NCI-H1417 treated with DMSO at 0.1 percent for 48 hours (cell line): ENCODE data around the gene MELK.

ENCODE experiments used
- DNase-seq: peaks from one replicate; lab custom pipeline; 2025; lab: John Stamatoyannopoulos, UW

MELK gene

DNA sequence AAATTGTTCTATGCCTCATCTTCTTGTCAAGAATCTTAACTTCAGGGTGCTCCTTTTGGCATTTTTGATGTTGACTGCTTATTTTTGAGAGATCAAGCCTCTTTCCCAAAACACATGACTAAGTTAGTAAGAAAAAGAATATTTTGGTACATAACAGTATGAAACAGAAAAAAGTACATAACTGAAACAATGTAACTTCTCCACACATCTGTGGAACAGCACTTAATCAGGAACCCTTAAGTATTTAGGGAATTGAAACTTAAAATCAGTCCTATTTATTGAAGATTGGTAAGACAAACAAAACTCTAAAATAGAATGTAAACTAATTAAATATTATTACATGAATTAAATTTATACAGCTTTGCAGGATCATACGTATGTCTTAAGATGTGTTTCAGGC is 103.4 kb downstream of the MELK start:
- no peak for DNase-seq

GRCh38 chr9:36676778-36677485 is 104.2 kb downstream of the MELK start:
- DNase-seq = no peak

- no peak for DNase-seq
Measured at GRCh38 chr9:36677611-36678010, 104.9 kb downstream of the MELK start.

GRCh38 chr9:36679710-36680109 is 107.0 kb downstream of the MELK start:
- no peak for DNase-seq

DNA sequence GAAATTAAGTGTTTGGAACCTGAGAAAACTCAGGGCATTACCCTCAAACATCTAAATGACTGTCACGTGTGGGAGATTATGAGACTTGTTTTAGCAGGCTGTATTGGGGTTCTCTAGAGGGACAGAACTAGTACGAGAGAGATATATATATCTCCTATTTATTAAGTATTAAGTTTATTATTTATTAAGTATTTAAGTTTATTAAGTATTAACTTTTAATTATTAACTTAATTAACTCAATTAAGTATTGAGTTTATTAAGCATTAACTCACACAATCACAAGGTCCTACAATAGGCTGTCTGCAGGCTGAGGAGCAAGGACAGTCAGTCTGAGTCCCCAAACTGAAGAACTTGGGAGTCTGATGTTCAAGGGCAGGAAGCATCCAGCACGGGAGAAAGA is 113.8 kb downstream of the MELK start:
- DNase-seq = no peak

GRCh38 chr9:36690412-36691168 is 117.9 kb downstream of the MELK start:
- DNase-seq = no peak

DNA sequence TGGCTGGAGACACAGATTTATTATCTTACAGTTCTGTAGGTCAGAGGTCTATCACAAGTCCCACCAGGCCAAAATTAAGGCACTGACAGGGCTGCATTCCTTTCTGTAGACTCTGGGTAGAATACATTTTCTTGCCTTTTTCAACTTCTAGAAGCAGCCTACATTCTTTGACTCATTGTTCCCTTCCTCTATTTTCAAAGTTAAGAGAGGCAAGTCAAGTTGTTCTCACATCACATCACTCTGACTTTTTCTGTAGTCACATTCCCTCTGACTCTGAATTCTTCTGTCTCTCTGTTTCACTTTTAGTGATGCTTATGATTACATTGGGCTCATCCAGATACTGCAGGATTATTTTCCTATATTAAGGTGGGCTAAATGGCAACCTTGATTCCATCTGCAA is 119.0 kb downstream of the MELK start:
- DNase-seq = no peak

DNA sequence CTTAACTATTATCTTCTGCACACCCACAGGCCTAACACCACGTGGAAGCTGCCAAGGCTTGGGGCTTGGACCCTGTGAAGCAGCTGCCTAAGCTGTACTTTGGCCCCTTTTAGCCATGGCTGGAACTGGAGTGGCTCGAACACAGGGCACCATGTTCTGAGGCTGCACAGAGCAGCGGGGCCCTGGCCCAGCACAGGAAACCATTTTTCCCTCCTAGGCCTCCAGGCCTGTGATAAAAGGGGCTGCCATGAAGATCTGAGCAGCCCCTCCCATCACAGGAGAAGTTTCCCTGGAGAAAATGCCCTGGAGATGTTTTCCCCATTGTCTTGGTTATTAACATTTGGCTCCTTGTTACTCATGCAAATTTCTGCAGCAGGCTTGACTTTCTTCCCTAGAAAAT is 126.3 kb downstream of the MELK start:
- no peak for DNase-seq

- no peak for DNase-seq
Measured at GRCh38 chr9:36704148-36704547, 131.5 kb downstream of the MELK start.

GRCh38 chr9:36713515-36714490 is 141.1 kb downstream of the MELK start:
- no peak for DNase-seq

GRCh38 chr9:36716496-36716895 is 143.8 kb downstream of the MELK start:
- no peak for DNase-seq

GRCh38 chr9:36717276-36717675 is 144.6 kb downstream of the MELK start:
- DNase-seq = no peak

- DNase-seq = no peak
Measured at GRCh38 chr9:36718612-36719011, 145.9 kb downstream of the MELK start.

GRCh38 chr9:36720043-36720442 is 147.3 kb downstream of the MELK start:
- DNase-seq = no peak

DNA sequence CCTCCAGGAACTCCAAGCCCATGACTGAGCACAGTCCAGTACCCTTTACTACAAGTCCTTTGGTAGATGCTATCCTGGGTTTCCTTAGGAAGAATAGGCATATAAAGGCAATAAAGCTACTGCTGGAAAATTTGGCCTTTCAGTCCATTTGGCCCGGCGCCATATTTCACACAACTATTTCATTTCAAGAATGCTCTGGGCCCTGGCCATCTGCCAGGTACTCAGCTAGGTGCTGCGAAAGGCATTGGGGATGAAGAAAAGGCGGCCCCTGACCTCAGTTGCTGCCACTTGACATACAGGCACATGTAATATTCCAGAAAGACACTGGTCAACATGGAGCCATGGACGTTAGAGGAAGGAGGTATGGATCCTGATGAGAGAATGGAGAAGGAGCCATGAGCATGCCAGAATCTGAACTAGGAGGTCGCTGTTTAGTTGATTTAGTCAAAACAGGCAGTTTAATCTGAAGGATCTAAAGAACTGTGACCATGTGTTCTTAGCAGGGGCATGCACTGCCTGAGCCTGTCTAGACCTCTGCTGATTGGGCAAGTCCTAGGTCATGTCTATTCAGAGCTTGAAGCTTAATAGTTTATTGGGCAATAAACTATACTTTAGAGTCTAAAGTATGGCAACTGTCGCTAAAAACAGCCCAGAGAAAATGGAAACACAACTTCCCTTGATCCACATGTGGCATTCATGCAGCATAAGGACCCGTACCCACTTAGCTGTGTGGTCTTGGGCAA is 149.3 kb downstream of the MELK start:
- no peak for DNase-seq

DNA sequence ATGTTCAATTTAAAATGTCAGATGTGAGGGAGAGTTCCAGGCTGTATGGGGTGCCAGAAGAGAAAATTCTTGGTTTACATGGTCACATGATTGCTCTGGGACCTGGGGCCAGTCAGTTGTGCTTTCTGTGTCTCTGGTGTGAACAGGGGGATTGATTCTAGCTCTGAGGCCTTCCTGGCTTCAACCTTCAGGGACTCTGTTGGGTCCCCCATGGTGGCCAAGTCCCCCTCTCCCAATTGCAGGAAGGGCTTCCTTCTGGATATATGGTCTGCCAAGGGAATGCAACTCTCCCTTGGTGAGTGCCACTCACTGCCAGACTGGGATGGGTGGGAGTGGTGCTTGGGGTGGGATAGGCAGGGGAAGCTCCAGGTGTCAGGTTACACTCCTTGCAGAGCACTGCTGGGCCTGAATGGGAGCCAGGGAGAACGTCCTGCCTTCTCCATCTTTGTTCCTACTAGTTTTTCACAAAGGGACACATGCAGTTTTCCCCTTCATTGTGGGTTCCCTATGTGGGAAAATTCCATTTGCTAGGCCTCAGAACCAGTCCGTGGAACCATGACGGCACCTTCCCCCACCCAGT is 153.2 kb downstream of the MELK start:
- no peak for DNase-seq
